K562 (cell line): ENCODE results near the gene YPEL5.

Experiments
- MAX ChIP-seq: sonication (generic); formaldehyde crosslinking; IDR thresholded peaks from 2 replicates; pipeline ENCODE4 v1.9.0; 2022; ENCODE audit warnings: mild to moderate bottlenecking, missing genetic modification reagents
- PBX2 ChIP-seq, 2 experiments: IDR thresholded peaks in 1 of 2; conservative IDR thresholded peaks in 1 of 2; 2 replicates each; pipeline ENCODE4 v1.6.1; 2016; ENCODE audit warnings: low read depth in 2 of 2, mild to moderate bottlenecking in 1 of 2, missing compliant biosample characterization in 1 of 2, missing genetic modification characterization in 1 of 2, moderate library complexity in 1 of 2
- SNRNP70 ChIP-seq: fragments of 200-400 bp; formaldehyde crosslinking; optimal IDR thresholded peaks from 2 replicates; pipeline ENCODE3; 2017; ENCODE audit warnings: low read depth, low read length
- ZZZ3 ChIP-seq: fragments of 450-650 bp; IDR thresholded peaks from 2 replicates; pipeline ENCODE4 v1.6.1; 2016; ENCODE audit warnings: antibody characterized with exemption, mild to moderate bottlenecking, moderate library complexity

DNA sequence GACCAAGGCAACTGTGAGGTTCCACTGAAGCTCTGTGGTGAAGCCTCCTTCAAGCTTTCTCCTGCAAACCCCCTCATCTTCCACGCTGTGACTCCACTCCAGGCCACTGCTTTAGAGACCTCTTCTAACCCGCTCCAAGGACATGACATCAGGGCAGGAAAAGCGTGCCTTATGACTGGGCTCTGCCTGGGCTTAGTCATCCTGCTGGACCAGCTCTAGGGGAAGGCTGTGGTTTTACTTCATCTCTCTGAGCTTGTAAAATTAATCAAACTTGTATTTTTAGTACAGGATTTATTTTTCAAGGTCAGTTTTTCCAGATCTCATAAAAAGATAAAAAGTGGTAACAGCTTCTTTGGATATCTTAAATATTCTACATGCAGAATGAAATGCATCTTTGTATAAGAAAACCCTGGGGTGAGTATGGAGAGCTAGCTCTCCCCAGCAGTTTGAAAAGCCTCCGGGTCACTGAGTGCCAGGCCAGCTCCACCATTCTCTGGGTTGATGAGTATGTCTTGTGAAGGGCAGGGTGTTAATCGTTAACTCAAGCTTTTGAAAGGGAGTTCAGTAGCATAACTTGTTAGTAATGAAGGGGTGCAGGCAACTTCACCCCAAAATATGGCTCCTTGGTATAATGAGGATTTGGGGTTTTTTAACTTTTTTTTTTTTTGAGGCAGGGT, 33.1 kb upstream of the YPEL5 start:
- TF ChIP-seq MAX (CRISPR knock-in tag): no peak
- TF ChIP-seq PBX2 (CRISPR knock-in tag; IDR thresholded peaks at IDR 0.05; ENCODE audit: low read depth): no peak
- TF ChIP-seq PBX2 (tag; conservative IDR thresholded peaks at IDR 0.05; ENCODE audit: low read depth): no peak
- no peak for TF ChIP-seq SNRNP70
- TF ChIP-seq ZZZ3: no peak
